GM18511 (cell line): Measurements from ENCODE around the gene OXCT1.
"Not testable (repeated sequence)": the region's sequence is repeated elsewhere in the genome, so short reads cannot be mapped to it uniquely, and the experiment has no call there.

Source experiments
- ATAC-seq: cut with Tn5 transposase; IDR thresholded peaks from one replicate; pipeline ENCODE4 v1.9.1; 2021; ENCODE audit warnings: mild to moderate bottlenecking, moderate library complexity; ENCODE audit not compliant: unreplicated experiment

The OXCT1 gene

GRCh38 chr5:41729381-41729780 lies 140.8 kb downstream of the OXCT1 start:
- not testable (repeated sequence) for ATAC-seq

- ATAC-seq = no peak
Measured at GRCh38 chr5:41728281-41728680, 141.9 kb downstream of the OXCT1 start.

- no peak for ATAC-seq
Measured at GRCh38 chr5:41722359-41722950, 147.8 kb downstream of the OXCT1 start.

GRCh38 chr5:41721516-41721915 lies 148.7 kb downstream of the OXCT1 start:
- no peak for ATAC-seq

- no peak for ATAC-seq
Measured at GRCh38 chr5:41716382-41716781, 153.8 kb downstream of the OXCT1 start.

- not testable (repeated sequence) for ATAC-seq
Measured at GRCh38 chr5:41714446-41714845, 155.8 kb downstream of the OXCT1 start.

GRCh38 chr5:41708604-41708940 lies 161.7 kb downstream of the OXCT1 start:
- peak; percentile 37 for ATAC-seq

GRCh38 chr5:41707853-41708603 lies 162.2 kb downstream of the OXCT1 start:
- peak; percentile 86 for ATAC-seq

- peak; percentile 84 for ATAC-seq
Measured at GRCh38 chr5:41695920-41696582, 174.2 kb downstream of the OXCT1 start.

- ATAC-seq = no peak
Measured at GRCh38 chr5:41686767-41687166, 183.5 kb downstream of the OXCT1 start.

- no peak for ATAC-seq
Measured at GRCh38 chr5:41686191-41686590, 184.0 kb downstream of the OXCT1 start.

GRCh38 chr5:41683181-41683580 lies 187.0 kb downstream of the OXCT1 start:
- ATAC-seq = peak; percentile 75

GRCh38 chr5:41682641-41683040 lies 187.6 kb downstream of the OXCT1 start:
- ATAC-seq = no peak

GRCh38 chr5:41681840-41682239 lies 188.4 kb downstream of the OXCT1 start:
- no peak for ATAC-seq
